Measurements from ENCODE around the gene VAMP5. TPM values are rescaled to one million over a fixed set of nuclear protein-coding genes. Genes with fewer than 3 reads are reported as not detected.

VAMP5 gene
- total and polyA plus RNA-seq, 9 of the 15 experiments (the other 6 are each of a cell fraction or from before 2014, with no cell fraction given), result 0.54 to 1.9 (median 1.5) TPM; not detected in 2

GRCh38 chr2:85584857-85585780 lies 888 bp downstream of the VAMP5 start (continued):
- TF ChIP-seq ZNF830 (CRISPR knock-in tag; IDR thresholded peaks at IDR 0.05) (0 out of 2 replicates have a peak, but pooled peaks have one; percentile 11), ZNF407 (IDR thresholded peaks at IDR 0.05; ENCODE audit: low read depth) (no peak), HIVEP1 (CRISPR knock-in tag; IDR thresholded peaks at IDR 0.05) (0 out of 2 replicates have a peak, but pooled peaks have one; percentile 46), MYNN (IDR thresholded peaks at IDR 0.05) (peak; percentile 45; the same call in 1 of the 2 replicates), MYNN (CRISPR knock-in tag; IDR thresholded peaks at IDR 0.05) (no peak), NFIX (CRISPR knock-in tag; IDR thresholded peaks at IDR 0.05; ENCODE audit: low read depth) (no peak), FOXK2 (conservative IDR thresholded peaks at IDR 0.05 in 1 of 2, IDR thresholded peaks at IDR 0.05 in 1 of 2; ENCODE audit: low read depth in 2 of 2) (peak; percentile 29 to 61; a peak in 1 of 4 replicates), TEAD4 (IDR thresholded peaks at IDR 0.05; ENCODE audit: low read length) (peak; percentile 87), TEAD4 (CRISPR knock-in tag; IDR thresholded peaks at IDR 0.05; ENCODE audit: borderline replicate concordance) (0 out of 2 replicates have a peak, but pooled peaks have one; percentile 45), EP300 (IDR thresholded peaks at IDR 0.05; ENCODE audit: low read length) (peak; percentile 73)

All from K562 (cell line).